ENCODE data around the gene PSPN.
"Not testable (repeated sequence)": the region's sequence is repeated elsewhere in the genome, so short reads cannot be mapped to it uniquely, and the experiment has no call there.

PSPN gene

DNA sequence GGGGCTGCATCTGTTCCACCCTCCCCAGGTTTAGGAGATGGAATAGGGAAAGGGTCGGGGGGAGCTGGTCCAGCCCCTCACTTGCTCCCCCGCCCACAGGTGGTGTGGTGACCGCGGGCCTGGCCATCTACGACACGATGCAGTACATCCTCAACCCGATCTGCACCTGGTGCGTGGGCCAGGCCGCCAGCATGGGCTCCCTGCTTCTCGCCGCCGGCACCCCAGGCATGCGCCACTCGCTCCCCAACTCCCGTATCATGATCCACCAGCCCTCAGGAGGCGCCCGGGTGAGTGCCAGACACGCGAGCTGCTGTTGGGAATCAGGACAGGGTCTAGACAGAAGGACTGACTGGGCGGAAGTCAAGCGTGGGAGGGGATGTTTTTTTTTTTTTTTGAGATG is 11.4 kb downstream of the PSPN start:
- Histone ChIP-seq H3K36me3 (ENCODE audit: control insufficient read depth in 2 of 2, insufficient read depth in 2 of 2, low read length in 2 of 2) (peaks cover 15 to 24% of the 10 kb centered on the region in 2 donors), H3K9me3 (ENCODE audit: control insufficient read depth in 2 of 2, low read length in 2 of 2) (no peaks in the 10 kb centered on the region), H3K27me3 (ENCODE audit: control insufficient read depth in 1 of 2, insufficient read depth in 2 of 2, low read length in 2 of 2) (no peaks in the 10 kb centered on the region), H3K4me1 (ENCODE audit: control insufficient read depth, insufficient read depth, low read length) (peaks cover 16% of the 10 kb centered on the region), H3K27ac (ENCODE audit: low read length) (no peak overlapping the region), H3K9ac (ENCODE audit: low read length in 2 of 2) (no peak overlapping the region), H3K4me3 (ENCODE audit: low read length in 2 of 2) (no peak overlapping the region)

- Histone ChIP-seq H3K4me3 (ENCODE audit: low read length in 2 of 2) (peak overlapping the region; percentile 81 to 82), H3K9ac (ENCODE audit: low read length in 2 of 2) (peak overlapping the region; percentile 89 to 91), H3K27me3 (ENCODE audit: control insufficient read depth in 1 of 2, insufficient read depth in 2 of 2, low read length in 2 of 2) (no peaks in the 10 kb centered on the region), H3K9me3 (ENCODE audit: control insufficient read depth in 2 of 2, low read length in 2 of 2) (no peaks in the 10 kb centered on the region), H3K27ac (ENCODE audit: low read length) (peak overlapping the region; percentile 80), H3K36me3 (ENCODE audit: control insufficient read depth in 2 of 2, insufficient read depth in 2 of 2, low read length in 2 of 2) (peaks cover 8 to 14% of the 10 kb centered on the region in 2 donors), H3K4me1 (ENCODE audit: control insufficient read depth, insufficient read depth, low read length) (peaks cover 16% of the 10 kb centered on the region)
Observed at GRCh38 chr19:6362351-6362801, 13.4 kb downstream of the PSPN start.

- peaks cover 16% of the 10 kb centered on the region for H3K4me1 ChIP-seq (ENCODE audit: control insufficient read depth, insufficient read depth, low read length)
Observed at GRCh38 chr19:6362027-6362350, 13.7 kb downstream of the PSPN start.

GRCh38 chr19:6360857-6361216 is 14.9 kb downstream of the PSPN start:
- H3K27me3 ChIP-seq (ENCODE audit: control insufficient read depth in 1 of 2, insufficient read depth in 2 of 2, low read length in 2 of 2); H3K36me3 ChIP-seq (ENCODE audit: control insufficient read depth in 2 of 2, insufficient read depth in 2 of 2, low read length in 2 of 2); H3K9me3 ChIP-seq (ENCODE audit: control insufficient read depth in 2 of 2, low read length in 2 of 2); H3K9ac ChIP-seq (ENCODE audit: low read length in 2 of 2): not testable (repeated sequence)
- Histone ChIP-seq H3K4me1 (ENCODE audit: control insufficient read depth, insufficient read depth, low read length) (peaks cover 16% of the 10 kb centered on the region), H3K4me3 (ENCODE audit: low read length in 2 of 2) (peak overlapping the region in 1 of 2 donors; percentile 81), H3K27ac (ENCODE audit: low read length) (peak overlapping the region; percentile 80)

More at GRCh38 chr19:6362027-6362350, 13.7 kb downstream of the PSPN start:
- Histone ChIP-seq H3K27me3 (ENCODE audit: control insufficient read depth in 1 of 2, insufficient read depth in 2 of 2, low read length in 2 of 2) (no peaks in the 10 kb centered on the region), H3K4me3 (ENCODE audit: low read length in 2 of 2) (peak overlapping the region; percentile 81 to 82), H3K27ac (ENCODE audit: low read length) (peak overlapping the region; percentile 80), H3K36me3 (ENCODE audit: control insufficient read depth in 2 of 2, insufficient read depth in 2 of 2, low read length in 2 of 2) (peaks cover 8 to 13% of the 10 kb centered on the region in 2 donors), H3K9ac (ENCODE audit: low read length in 2 of 2) (peak overlapping the region; percentile 89 to 91), H3K9me3 (ENCODE audit: control insufficient read depth in 2 of 2, low read length in 2 of 2) (no peaks in the 10 kb centered on the region)

DNA sequence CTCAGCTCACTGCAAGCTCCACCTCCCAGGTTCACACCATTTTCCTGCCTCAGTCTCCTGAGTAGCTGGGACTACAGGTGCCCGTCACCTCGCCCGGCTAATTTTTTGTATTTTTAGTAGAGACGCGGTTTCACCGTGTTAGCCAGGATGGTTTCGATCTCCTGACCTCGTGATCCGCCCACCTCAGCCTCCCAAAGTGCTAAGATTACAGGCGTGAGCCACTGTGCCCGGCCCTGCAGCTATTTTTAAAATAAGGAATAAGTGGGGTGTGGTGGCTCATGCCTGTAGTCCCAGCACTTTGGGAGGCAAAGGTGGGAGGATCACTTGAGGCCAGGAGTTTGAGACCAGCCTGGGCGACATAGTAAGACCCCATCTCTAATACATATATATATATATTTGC is 15.3 kb downstream of the PSPN start:
- not testable (repeated sequence) for H3K27ac ChIP-seq (ENCODE audit: low read length); H3K9me3 ChIP-seq (ENCODE audit: control insufficient read depth in 2 of 2, low read length in 2 of 2); H3K9ac ChIP-seq (ENCODE audit: low read length in 2 of 2); H3K4me3 ChIP-seq (ENCODE audit: low read length in 2 of 2); H3K36me3 ChIP-seq (ENCODE audit: control insufficient read depth in 2 of 2, insufficient read depth in 2 of 2, low read length in 2 of 2); H3K27me3 ChIP-seq (ENCODE audit: control insufficient read depth in 1 of 2, insufficient read depth in 2 of 2, low read length in 2 of 2)
- H3K4me1 ChIP-seq (ENCODE audit: control insufficient read depth, insufficient read depth, low read length), result peaks cover 16% of the 10 kb centered on the region

GRCh38 chr19:6359568-6360341 is 16.0 kb downstream of the PSPN start:
- Histone ChIP-seq H3K27me3 (ENCODE audit: control insufficient read depth in 1 of 2, insufficient read depth in 2 of 2, low read length in 2 of 2) (no peaks in the 10 kb centered on the region), H3K9ac (ENCODE audit: low read length in 2 of 2) (no peak overlapping the region), H3K4me1 (ENCODE audit: control insufficient read depth, insufficient read depth, low read length) (peaks cover 16% of the 10 kb centered on the region), H3K4me3 (ENCODE audit: low read length in 2 of 2) (no peak overlapping the region), H3K27ac (ENCODE audit: low read length) (no peak overlapping the region), H3K9me3 (ENCODE audit: control insufficient read depth in 2 of 2, low read length in 2 of 2) (no peaks in the 10 kb centered on the region), H3K36me3 (ENCODE audit: control insufficient read depth in 2 of 2, insufficient read depth in 2 of 2, low read length in 2 of 2) (peaks cover 0 to 3% of the 10 kb centered on the region in 2 donors)

DNA sequence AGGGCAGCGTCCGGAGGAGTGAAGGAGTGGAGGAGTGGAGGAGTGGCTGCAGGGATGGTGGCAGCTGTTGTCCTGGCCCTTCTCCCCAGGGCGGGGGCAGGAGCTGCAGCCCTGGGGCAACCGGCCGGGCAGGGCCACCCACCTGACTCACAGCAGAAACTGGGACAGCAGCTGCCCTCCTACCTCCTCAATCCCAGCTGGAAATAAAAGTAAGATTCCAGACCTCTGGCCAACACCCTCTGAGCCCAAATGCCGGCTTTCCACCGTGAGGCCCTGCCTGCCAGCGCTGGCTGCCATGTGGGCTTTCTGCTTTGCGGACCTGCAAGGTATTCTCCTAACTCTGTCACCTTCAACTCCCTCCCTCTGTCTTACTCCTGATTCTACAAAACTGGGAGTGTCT is 17.7 kb downstream of the PSPN start:
- no peaks in the 10 kb centered on the region for H3K36me3 ChIP-seq (ENCODE audit: control insufficient read depth in 2 of 2, insufficient read depth in 2 of 2, low read length in 2 of 2)
- no peaks in the 10 kb centered on the region for H3K9me3 ChIP-seq (ENCODE audit: control insufficient read depth in 2 of 2, low read length in 2 of 2)
- no peaks in the 10 kb centered on the region for H3K27me3 ChIP-seq (ENCODE audit: control insufficient read depth in 1 of 2, insufficient read depth in 2 of 2, low read length in 2 of 2)
- H3K4me3 ChIP-seq (ENCODE audit: low read length in 2 of 2), result no peak overlapping the region
- no peak overlapping the region for H3K9ac ChIP-seq (ENCODE audit: low read length in 2 of 2)
- H3K4me1 ChIP-seq (ENCODE audit: control insufficient read depth, insufficient read depth, low read length), result peaks cover 14% of the 10 kb centered on the region
- H3K27ac ChIP-seq (ENCODE audit: low read length), result no peak overlapping the region

- Histone ChIP-seq H3K27ac (ENCODE audit: low read length) (no peak overlapping the region), H3K9me3 (ENCODE audit: control insufficient read depth in 2 of 2, low read length in 2 of 2) (no peaks in the 10 kb centered on the region), H3K36me3 (ENCODE audit: control insufficient read depth in 2 of 2, insufficient read depth in 2 of 2, low read length in 2 of 2) (no peaks in the 10 kb centered on the region), H3K9ac (ENCODE audit: low read length in 2 of 2) (no peak overlapping the region), H3K4me3 (ENCODE audit: low read length in 2 of 2) (no peak overlapping the region), H3K4me1 (ENCODE audit: control insufficient read depth, insufficient read depth, low read length) (peaks cover 6% of the 10 kb centered on the region), H3K27me3 (ENCODE audit: control insufficient read depth in 1 of 2, insufficient read depth in 2 of 2, low read length in 2 of 2) (no peaks in the 10 kb centered on the region)
Observed at GRCh38 chr19:6357174-6357573, 18.6 kb downstream of the PSPN start.

- H3K4me3 ChIP-seq (ENCODE audit: low read length in 2 of 2); H3K27ac ChIP-seq (ENCODE audit: low read length); H3K9me3 ChIP-seq (ENCODE audit: control insufficient read depth in 2 of 2, low read length in 2 of 2); H3K27me3 ChIP-seq (ENCODE audit: control insufficient read depth in 1 of 2, insufficient read depth in 2 of 2, low read length in 2 of 2); H3K36me3 ChIP-seq (ENCODE audit: control insufficient read depth in 2 of 2, insufficient read depth in 2 of 2, low read length in 2 of 2); H3K9ac ChIP-seq (ENCODE audit: low read length in 2 of 2); H3K4me1 ChIP-seq (ENCODE audit: control insufficient read depth, insufficient read depth, low read length): not testable (repeated sequence)
Observed at GRCh38 chr19:6355321-6356040, 20.3 kb downstream of the PSPN start.

DNA sequence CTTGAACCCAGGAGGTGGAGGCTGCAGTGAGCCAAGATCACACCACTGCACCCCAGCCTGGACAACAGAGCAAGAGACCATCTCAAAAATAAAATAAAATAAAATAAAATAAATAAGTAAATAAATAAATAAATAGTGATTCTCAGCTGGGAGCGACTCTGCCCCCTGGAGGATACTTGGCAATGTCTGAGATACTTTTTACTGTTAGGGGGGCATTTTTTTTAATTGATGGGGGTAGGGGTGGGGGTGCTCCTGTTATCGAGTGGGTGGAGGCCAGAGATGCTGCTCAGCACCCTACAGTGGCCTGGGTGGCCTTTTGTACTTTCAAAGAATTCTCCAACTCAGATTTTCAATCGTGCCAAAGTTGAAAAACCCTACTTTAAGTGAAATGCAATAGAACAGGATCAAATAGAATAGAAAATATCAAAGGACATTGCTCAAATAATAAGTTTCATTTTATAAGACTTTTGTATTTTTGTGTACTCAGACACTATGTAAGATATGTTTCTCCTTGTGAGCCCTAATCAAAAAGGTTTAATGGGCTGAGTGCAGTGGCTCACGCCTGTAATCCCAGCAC is 21.5 kb downstream of the PSPN start:
- H3K27ac ChIP-seq (ENCODE audit: low read length), result no peak overlapping the region
- H3K9me3 ChIP-seq (ENCODE audit: control insufficient read depth in 2 of 2, low read length in 2 of 2), result no peaks in the 10 kb centered on the region
- H3K36me3 ChIP-seq (ENCODE audit: control insufficient read depth in 2 of 2, insufficient read depth in 2 of 2, low read length in 2 of 2), result no peaks in the 10 kb centered on the region
- no peaks in the 10 kb centered on the region for H3K27me3 ChIP-seq (ENCODE audit: control insufficient read depth in 1 of 2, insufficient read depth in 2 of 2, low read length in 2 of 2)
- no peak overlapping the region for H3K9ac ChIP-seq (ENCODE audit: low read length in 2 of 2)
- H3K4me1 ChIP-seq (ENCODE audit: control insufficient read depth, insufficient read depth, low read length), result no peaks in the 10 kb centered on the region
- H3K4me3 ChIP-seq (ENCODE audit: low read length in 2 of 2), result no peak overlapping the region

Measured in stomach smooth muscle (tissue), 2 donors.